Vagina (tissue), 2 donors: ENCODE results near the gene KRTAP10-10.

Source experiments
- CTCF ChIP-seq, 3 experiments: fragments of 450-650 bp in 2 of 3; fragments of 200-600 bp in 1 of 3; sonication (generic) in 1 of 3; IDR thresholded peaks; one replicate each; pipeline ENCODE4 v1.5.1; 2017 to 2019; ENCODE audit warnings: antibody characterized with exemption in 3 of 3, mild to moderate bottlenecking in 2 of 3, moderate library complexity in 2 of 3
- POLR2A ChIP-seq, 2 donors: fragments of 450-650 bp; IDR thresholded peaks; one replicate each; pipeline ENCODE4 v1.6.1; 2017; ENCODE audit warnings: antibody characterized with exemption in 2 of 2, mild to moderate bottlenecking in 2 of 2, moderate library complexity in 2 of 2
- POLR2AphosphoS5 ChIP-seq, 2 donors: sonication (generic); formaldehyde crosslinking; IDR thresholded peaks; one replicate each; pipeline ENCODE4 v1.9.0; 2017; ENCODE audit warnings: antibody characterized with exemption in 2 of 2, mild to moderate bottlenecking in 2 of 2, low read depth in 1 of 2; ENCODE audit not compliant: insufficient read depth in 1 of 2

DNA sequence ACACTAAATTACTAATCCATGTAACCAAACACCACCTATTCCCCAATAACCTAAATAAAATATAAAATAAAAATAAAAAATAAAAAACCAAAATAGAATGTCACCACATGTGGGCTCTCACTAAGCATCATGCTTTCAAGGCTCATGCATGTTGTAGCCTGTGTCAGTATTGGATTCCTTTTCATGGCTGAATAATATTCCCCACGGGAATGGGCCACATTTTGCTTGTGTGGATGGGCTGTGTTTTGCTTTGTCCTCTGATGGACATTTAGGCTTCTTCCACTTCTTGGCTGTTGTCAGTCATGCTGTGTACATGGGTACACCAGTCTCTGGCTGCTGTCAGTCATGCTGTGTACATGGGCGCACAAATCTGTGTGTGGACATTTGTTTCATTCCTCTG is 48.1 kb upstream of the KRTAP10-10 start:
- TF ChIP-seq POLR2A (IDR thresholded peaks at IDR 0.05) (no peak), CTCF (IDR thresholded peaks at IDR 0.05) (no peak), POLR2AphosphoS5 (IDR thresholded peaks at IDR 0.05; ENCODE audit: insufficient read depth in 1 of 2, low read depth in 1 of 2) (no peak)
